ENCODE measurements around the gene ALDH5A1. TPM values are rescaled to one million over a fixed set of nuclear protein-coding genes. Genes with fewer than 3 reads are reported as not detected.

ALDH5A1 gene
- total RNA-seq, 1 donor from 2014 or later: 13.8 TPM

DNA sequence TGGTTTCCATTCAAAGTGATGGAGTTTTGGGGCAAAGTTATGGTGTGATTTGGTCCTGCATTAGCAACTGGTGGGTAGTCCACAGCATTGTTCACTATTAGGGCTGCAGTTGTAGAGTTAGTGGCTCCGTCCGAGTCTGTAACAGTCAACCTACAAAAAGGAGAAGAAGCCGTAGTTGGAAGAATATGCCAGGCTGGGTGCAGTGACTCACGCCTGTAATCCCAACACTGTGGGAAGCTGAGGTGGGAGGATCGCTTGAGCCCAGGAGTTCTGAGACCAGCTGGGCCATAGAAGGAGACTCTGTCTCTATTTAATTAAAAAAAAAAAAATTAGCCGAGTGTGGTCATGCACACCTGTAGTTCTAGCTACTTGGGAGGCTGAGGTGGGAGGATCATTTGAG, 81.7 kb downstream of the ALDH5A1 start:
- Histone ChIP-seq H3K4me3 (no peak overlapping the region), H3K9me3 (no peaks in the 10 kb centered on the region), H3K4me1 (no peaks in the 10 kb centered on the region), H3K36me3 (no peaks in the 10 kb centered on the region), H3K27me3 (ENCODE audit: low read depth) (no peaks in the 10 kb centered on the region), H3K27ac (no peak overlapping the region)
- DNase-seq (no peak), ATAC-seq (no peak)
- intact Hi-C loops (cut with DNase I): no loop called here
- TF ChIP-seq CTCF (IDR thresholded peaks at IDR 0.05): no peak

- no peak overlapping the region for H3K27ac ChIP-seq
- H3K4me3 ChIP-seq: no peak overlapping the region
- no peaks in the 10 kb centered on the region for H3K27me3 ChIP-seq (ENCODE audit: low read depth)
- peak; percentile 88 for TF ChIP-seq CTCF (IDR thresholded peaks at IDR 0.05)
- intact Hi-C loops (cut with DNase I): loop anchor here (5.0 to 10.0 kb wide), 2 partner anchors 116 to 184 kb away; no protein-coding TSS in a partner anchor
- H3K9me3 ChIP-seq: no peaks in the 10 kb centered on the region
- DNase-seq (peak; percentile 72), ATAC-seq (peak; percentile 80 to 87)
- H3K36me3 ChIP-seq: no peaks in the 10 kb centered on the region
- H3K4me1 ChIP-seq: peaks cover 11% of the 10 kb centered on the region
These were observed 86.4 kb downstream of the ALDH5A1 start for GRCh38 chr6:24581084-24581669.

- Histone ChIP-seq H3K36me3 (no peaks in the 10 kb centered on the region), H3K4me3 (no peak overlapping the region), H3K9me3 (no peaks in the 10 kb centered on the region), H3K4me1 (peaks cover 11% of the 10 kb centered on the region), H3K27me3 (ENCODE audit: low read depth) (no peaks in the 10 kb centered on the region), H3K27ac (no peak overlapping the region)
- ATAC-seq (peak; percentile 84 to 88), DNase-seq (peak; percentile 81)
- intact Hi-C loops (cut with DNase I): loop anchor here (5.0 to 10.0 kb wide), 2 partner anchors 114 to 181 kb away; no protein-coding TSS in a partner anchor
- peak; percentile 86 for TF ChIP-seq CTCF (IDR thresholded peaks at IDR 0.05)
These were observed 89.0 kb downstream of the ALDH5A1 start for GRCh38 chr6:24583463-24584381.

DNA sequence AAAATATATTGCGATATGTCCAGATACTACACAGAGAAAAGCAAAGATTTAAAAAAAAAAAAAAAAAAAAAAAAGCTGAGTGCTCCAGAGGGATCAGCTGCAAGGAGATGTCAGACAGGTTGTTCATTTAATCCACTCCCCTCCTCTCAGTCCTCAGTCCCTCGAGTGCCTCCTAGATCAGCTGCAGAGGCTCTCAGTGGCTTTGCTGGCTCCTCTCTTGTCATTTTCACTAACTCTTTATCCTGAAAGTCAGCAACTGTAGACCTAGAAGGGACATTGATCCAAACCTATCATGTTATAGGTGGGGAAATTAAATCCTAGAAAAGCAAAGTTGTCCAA, 89.6 kb downstream of the ALDH5A1 start:
- H3K36me3 ChIP-seq: no peaks in the 10 kb centered on the region
- intact Hi-C loops (cut with DNase I): loop anchor here (5.0 to 10.0 kb wide), 2 partner anchors 113 to 180 kb away; no protein-coding TSS in a partner anchor
- peaks cover 11% of the 10 kb centered on the region for H3K4me1 ChIP-seq
- no peak for TF ChIP-seq CTCF (IDR thresholded peaks at IDR 0.05)
- H3K4me3 ChIP-seq: no peak overlapping the region
- DNase-seq (no peak), ATAC-seq (peak in 1 of 2 donors; percentile 41)
- no peak overlapping the region for H3K27ac ChIP-seq
- H3K27me3 ChIP-seq (ENCODE audit: low read depth): no peaks in the 10 kb centered on the region
- H3K9me3 ChIP-seq: no peaks in the 10 kb centered on the region

Other genes with a start within 250 kb of the ALDH5A1 start
- gene DCDC2, start 136.9 kb upstream of the ALDH5A1 start, total RNA-seq: 5.6 TPM
- gene MRS2, start 92.0 kb upstream of the ALDH5A1 start, total RNA-seq: 20.5 TPM
- gene GPLD1, start 5.4 kb upstream of the ALDH5A1 start, total RNA-seq: 3.6 TPM
- 1.6 TPM for gene KIAA0319, start 151.2 kb downstream of the ALDH5A1 start, total RNA-seq
- 43.6 TPM for gene TDP2, start 171.9 kb downstream of the ALDH5A1 start, total RNA-seq
- gene ACOT13, start 172.1 kb downstream of the ALDH5A1 start, total RNA-seq: 24.6 TPM
- 123 TPM for gene C6orf62, start 224.2 kb downstream of the ALDH5A1 start, total RNA-seq